SK-N-SH (cell line): ENCODE measurements around the gene ATG9A. TPM values are rescaled to one million over a fixed set of nuclear protein-coding genes. Genes with fewer than 3 reads are reported as not detected.

Source experiments
- CHD2 ChIP-seq: fragments of 150-350 bp; IDR thresholded peaks from 2 replicates; pipeline ENCODE4 v1.6.1; 2018; ENCODE audit warnings: low read length; ENCODE audit not compliant: partially characterized antibody
- EP300 ChIP-seq, 2 experiments: IDR thresholded peaks; 2 replicates each; pipeline versions ENCODE4 v1.4.0 to v1.6.1; 2012; ENCODE audit warnings: borderline replicate concordance in 1 of 2, low read depth in 1 of 2, low read length in 1 of 2
- EZH2phosphoT487 ChIP-seq: fragments of 200-600 bp; sonication (generic); IDR thresholded peaks from 2 replicates; pipeline ENCODE4 v1.6.1; 2017; ENCODE audit warnings: low read depth, mixed run types, mild to moderate bottlenecking, antibody characterized with exemption, moderate library complexity, borderline replicate concordance
- FOSL2 ChIP-seq: IDR thresholded peaks from 2 replicates; pipeline ENCODE4 v1.4.0; 2012; ENCODE audit warnings: low read depth, mild to moderate bottlenecking, moderate library complexity, borderline replicate concordance
- FOXJ3 ChIP-seq: sonication (generic); formaldehyde crosslinking; IDR thresholded peaks from 2 replicates; pipeline ENCODE4 v1.5.1; 2020; ENCODE audit warnings: mild to moderate bottlenecking, missing genetic modification reagents
- NRF1 ChIP-seq: IDR thresholded peaks from 2 replicates; pipeline ENCODE4 v1.6.1; 2012; ENCODE audit warnings: low read depth, mild to moderate bottlenecking, low read length
- POLR2AphosphoS5 ChIP-seq: IDR thresholded peaks from 2 replicates; pipeline ENCODE4 v1.6.1; 2012; ENCODE audit warnings: low read depth, low read length
- RCOR1 ChIP-seq: fragments of 150-350 bp; IDR thresholded peaks from 2 replicates; pipeline ENCODE4 v1.6.1; 2017; ENCODE audit warnings: antibody characterized with exemption, low read length
- SIN3A ChIP-seq: IDR thresholded peaks from 2 replicates; pipeline ENCODE4 v1.6.1; 2012; ENCODE audit warnings: low read depth, mild to moderate bottlenecking, low read length, moderate library complexity, borderline replicate concordance
- SMC3 ChIP-seq: IDR thresholded peaks from 2 replicates; pipeline ENCODE4 v1.6.1; 2012; ENCODE audit warnings: low read depth, low read length, improper control_type of control experiment
- TAF1 ChIP-seq: IDR thresholded peaks from 2 replicates; pipeline ENCODE4 v1.6.1; 2012; ENCODE audit warnings: low read depth, mild to moderate bottlenecking, low read length, moderate library complexity, borderline replicate concordance
- TEAD4 ChIP-seq: IDR thresholded peaks from 2 replicates; pipeline ENCODE4 v1.4.0; 2012; ENCODE audit warnings: mild to moderate bottlenecking, borderline replicate concordance; ENCODE audit not compliant: insufficient read depth
- YY1 ChIP-seq: IDR thresholded peaks from 2 replicates; pipeline ENCODE4 v1.4.0; 2012; ENCODE audit warnings: low read depth, mild to moderate bottlenecking
- polyA plus RNA-seq, 3 experiments: library from polyadenylated mRNA; depleted of rRNA; stranded (reverse); fragments of >200 nt; gene quantifications; 2 replicates each; pipeline ENCODE4 v1.2.3, GENCODE V29; 2012
- TF ChIP-seq, protein P1 (sequence below): IDR thresholded peaks from 2 replicates; pipeline ENCODE4; 2012
- TF ChIP-seq, protein P2 (sequence below): IDR thresholded peaks from 2 replicates; pipeline ENCODE4 v1.6.1; 2012; ENCODE audit warnings: mild to moderate bottlenecking, low read depth, low read length, moderate library complexity
- TF ChIP-seq, protein P3 (sequence below): IDR thresholded peaks from 2 replicates; pipeline ENCODE4 v1.4.0; 2012; ENCODE audit warnings: low read depth, borderline replicate concordance
- TF ChIP-seq, protein P4 (sequence below): IDR thresholded peaks from 2 replicates; pipeline ENCODE4 v1.4.0; 2012; ENCODE audit warnings: low read depth
- TF ChIP-seq, protein P5 (sequence below): fragments of 150-350 bp; IDR thresholded peaks from 2 replicates; pipeline ENCODE4 v1.6.1; 2016; ENCODE audit warnings: mild to moderate bottlenecking, low read depth, low read length
- TF ChIP-seq, protein P6 (sequence below): fragments of 150-350 bp; IDR thresholded peaks from 2 replicates; pipeline ENCODE4 v1.6.1; 2017; ENCODE audit warnings: antibody characterized with exemption, low read length, low read depth, borderline replicate concordance

Gene ATG9A
- polyA plus RNA-seq, 1 of the 3 experiments (the other 2 are of a cell fraction) = 29.6 TPM

DNA sequence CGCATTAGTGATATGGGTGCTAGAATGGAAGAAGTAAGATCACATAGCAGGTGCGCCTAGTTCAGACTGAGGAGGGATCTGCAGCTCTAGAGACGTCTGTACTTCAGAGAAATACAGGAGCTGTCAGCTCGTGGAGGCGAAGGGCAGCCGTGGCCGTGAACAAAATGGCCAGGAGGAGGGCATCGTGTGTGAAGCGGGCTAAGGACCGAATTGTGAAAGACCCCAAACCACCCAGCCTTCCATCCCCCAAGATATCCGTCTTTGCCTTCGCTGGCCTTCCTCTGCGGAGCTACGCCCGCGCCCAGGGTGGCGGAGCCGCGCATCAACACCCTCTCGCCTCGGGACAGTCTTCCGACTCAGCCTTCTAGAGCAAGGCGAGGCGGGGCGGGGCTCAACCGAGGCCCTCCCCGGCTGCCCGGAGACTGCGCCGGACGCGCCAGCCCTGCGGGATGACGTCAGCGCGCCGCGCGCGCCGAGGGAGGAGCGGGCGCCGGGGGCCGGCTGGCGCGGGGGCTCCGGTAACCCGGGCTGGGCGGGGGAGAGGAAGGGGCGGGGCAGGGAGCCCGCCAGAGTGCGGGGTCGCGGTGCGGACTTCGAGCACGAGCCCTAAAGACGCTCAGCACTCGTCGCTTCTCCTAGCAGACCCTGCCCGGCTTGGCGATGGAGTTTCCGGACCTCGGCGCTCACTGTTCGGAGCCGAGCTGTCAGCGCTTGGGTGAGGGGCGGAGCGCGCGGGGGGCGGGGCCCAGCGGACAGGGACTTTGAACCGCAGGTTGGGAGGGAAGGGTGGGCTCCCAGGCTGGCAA lies 22.9 kb downstream of the ATG9A start, which contains the start of gene ZFAND2B (continued):
- TF ChIP-seq, protein P1, sequence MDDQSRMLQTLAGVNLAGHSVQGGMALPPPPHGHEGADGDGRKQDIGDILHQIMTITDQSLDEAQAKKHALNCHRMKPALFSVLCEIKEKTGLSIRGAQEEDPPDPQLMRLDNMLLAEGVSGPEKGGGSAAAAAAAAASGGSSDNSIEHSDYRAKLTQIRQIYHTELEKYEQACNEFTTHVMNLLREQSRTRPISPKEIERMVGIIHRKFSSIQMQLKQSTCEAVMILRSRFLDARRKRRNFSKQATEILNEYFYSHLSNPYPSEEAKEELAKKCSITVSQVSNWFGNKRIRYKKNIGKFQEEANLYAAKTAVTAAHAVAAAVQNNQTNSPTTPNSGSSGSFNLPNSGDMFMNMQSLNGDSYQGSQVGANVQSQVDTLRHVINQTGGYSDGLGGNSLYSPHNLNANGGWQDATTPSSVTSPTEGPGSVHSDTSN = no peak; the same call in 1 of the 2 replicates
- TF ChIP-seq, protein P2, sequence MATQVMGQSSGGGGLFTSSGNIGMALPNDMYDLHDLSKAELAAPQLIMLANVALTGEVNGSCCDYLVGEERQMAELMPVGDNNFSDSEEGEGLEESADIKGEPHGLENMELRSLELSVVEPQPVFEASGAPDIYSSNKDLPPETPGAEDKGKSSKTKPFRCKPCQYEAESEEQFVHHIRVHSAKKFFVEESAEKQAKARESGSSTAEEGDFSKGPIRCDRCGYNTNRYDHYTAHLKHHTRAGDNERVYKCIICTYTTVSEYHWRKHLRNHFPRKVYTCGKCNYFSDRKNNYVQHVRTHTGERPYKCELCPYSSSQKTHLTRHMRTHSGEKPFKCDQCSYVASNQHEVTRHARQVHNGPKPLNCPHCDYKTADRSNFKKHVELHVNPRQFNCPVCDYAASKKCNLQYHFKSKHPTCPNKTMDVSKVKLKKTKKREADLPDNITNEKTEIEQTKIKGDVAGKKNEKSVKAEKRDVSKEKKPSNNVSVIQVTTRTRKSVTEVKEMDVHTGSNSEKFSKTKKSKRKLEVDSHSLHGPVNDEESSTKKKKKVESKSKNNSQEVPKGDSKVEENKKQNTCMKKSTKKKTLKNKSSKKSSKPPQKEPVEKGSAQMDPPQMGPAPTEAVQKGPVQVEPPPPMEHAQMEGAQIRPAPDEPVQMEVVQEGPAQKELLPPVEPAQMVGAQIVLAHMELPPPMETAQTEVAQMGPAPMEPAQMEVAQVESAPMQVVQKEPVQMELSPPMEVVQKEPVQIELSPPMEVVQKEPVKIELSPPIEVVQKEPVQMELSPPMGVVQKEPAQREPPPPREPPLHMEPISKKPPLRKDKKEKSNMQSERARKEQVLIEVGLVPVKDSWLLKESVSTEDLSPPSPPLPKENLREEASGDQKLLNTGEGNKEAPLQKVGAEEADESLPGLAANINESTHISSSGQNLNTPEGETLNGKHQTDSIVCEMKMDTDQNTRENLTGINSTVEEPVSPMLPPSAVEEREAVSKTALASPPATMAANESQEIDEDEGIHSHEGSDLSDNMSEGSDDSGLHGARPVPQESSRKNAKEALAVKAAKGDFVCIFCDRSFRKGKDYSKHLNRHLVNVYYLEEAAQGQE = 0 out of 2 replicates have a peak, but pooled peaks have one; percentile 32
- TF ChIP-seq EZH2phosphoT487 (no peak), RCOR1 (no peak), TAF1 (peak; percentile 86), FOXJ3 (CRISPR knock-in tag) (no peak), SMC3 (no peak), POLR2AphosphoS5 (peak; percentile 97), SIN3A (no peak; the same call in 1 of the 2 replicates), FOSL2 (no peak), EP300 (IDR thresholded peaks at IDR 0.05; ENCODE audit: borderline replicate concordance in 1 of 2, low read depth in 1 of 2, low read length in 1 of 2) (no peak), NRF1 (peak; percentile 78), YY1 (no peak), CHD2 (no peak), TEAD4 (no peak)
- TF ChIP-seq, protein P3, sequence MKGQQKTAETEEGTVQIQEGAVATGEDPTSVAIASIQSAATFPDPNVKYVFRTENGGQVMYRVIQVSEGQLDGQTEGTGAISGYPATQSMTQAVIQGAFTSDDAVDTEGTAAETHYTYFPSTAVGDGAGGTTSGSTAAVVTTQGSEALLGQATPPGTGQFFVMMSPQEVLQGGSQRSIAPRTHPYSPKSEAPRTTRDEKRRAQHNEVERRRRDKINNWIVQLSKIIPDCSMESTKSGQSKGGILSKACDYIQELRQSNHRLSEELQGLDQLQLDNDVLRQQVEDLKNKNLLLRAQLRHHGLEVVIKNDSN = no peak
- TF ChIP-seq, protein P4, sequence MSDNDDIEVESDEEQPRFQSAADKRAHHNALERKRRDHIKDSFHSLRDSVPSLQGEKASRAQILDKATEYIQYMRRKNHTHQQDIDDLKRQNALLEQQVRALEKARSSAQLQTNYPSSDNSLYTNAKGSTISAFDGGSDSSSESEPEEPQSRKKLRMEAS = peak; percentile 77; the same call in 1 of the 2 replicates
- TF ChIP-seq, protein P5, sequence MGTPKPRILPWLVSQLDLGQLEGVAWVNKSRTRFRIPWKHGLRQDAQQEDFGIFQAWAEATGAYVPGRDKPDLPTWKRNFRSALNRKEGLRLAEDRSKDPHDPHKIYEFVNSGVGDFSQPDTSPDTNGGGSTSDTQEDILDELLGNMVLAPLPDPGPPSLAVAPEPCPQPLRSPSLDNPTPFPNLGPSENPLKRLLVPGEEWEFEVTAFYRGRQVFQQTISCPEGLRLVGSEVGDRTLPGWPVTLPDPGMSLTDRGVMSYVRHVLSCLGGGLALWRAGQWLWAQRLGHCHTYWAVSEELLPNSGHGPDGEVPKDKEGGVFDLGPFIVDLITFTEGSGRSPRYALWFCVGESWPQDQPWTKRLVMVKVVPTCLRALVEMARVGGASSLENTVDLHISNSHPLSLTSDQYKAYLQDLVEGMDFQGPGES = no peak
- TF ChIP-seq, protein P6, sequence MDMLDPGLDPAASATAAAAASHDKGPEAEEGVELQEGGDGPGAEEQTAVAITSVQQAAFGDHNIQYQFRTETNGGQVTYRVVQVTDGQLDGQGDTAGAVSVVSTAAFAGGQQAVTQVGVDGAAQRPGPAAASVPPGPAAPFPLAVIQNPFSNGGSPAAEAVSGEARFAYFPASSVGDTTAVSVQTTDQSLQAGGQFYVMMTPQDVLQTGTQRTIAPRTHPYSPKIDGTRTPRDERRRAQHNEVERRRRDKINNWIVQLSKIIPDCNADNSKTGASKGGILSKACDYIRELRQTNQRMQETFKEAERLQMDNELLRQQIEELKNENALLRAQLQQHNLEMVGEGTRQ = no peak
